GM20000 (cell line): Measurements from ENCODE around the gene TEX53.

Experiments
- DNase-seq: peaks from one replicate; pipeline ENCODE4 v3.0.0; 2012; ENCODE audit warnings: low spot score
- CTCF ChIP-seq: IDR thresholded peaks from 2 replicates; pipeline ENCODE4 v1.5.1; 2012; ENCODE audit warnings: mild to moderate bottlenecking, control low read depth; ENCODE audit errors: extremely low read depth, missing control alignments

TEX53 gene

GRCh38 chr9:114624677-114625076 is 32.9 kb downstream of the TEX53 start:
- DNase-seq: no peak
- TF ChIP-seq CTCF: no peak

GRCh38 chr9:114621975-114622609 is 35.5 kb downstream of the TEX53 start:
- TF ChIP-seq CTCF: no peak
- no peak for DNase-seq

- no peak for TF ChIP-seq CTCF
- DNase-seq: no peak
Measured at GRCh38 chr9:114621561-114621960, 36.0 kb downstream of the TEX53 start.

- TF ChIP-seq CTCF: no peak
- DNase-seq: peak; percentile 50
Measured at GRCh38 chr9:114619191-114619761, 38.3 kb downstream of the TEX53 start.

GRCh38 chr9:114616684-114617520 is 40.7 kb downstream of the TEX53 start:
- peak; percentile 65 for DNase-seq
- no peak for TF ChIP-seq CTCF

- no peak for TF ChIP-seq CTCF
- no peak for DNase-seq
Measured at GRCh38 chr9:114614373-114614772, 43.2 kb downstream of the TEX53 start.

GRCh38 chr9:114613919-114614318 is 43.7 kb downstream of the TEX53 start:
- no peak for DNase-seq

More at GRCh38 chr9:114613919-114614318, 43.7 kb downstream of the TEX53 start:
- TF ChIP-seq CTCF: no peak
